Measurements from ENCODE around the gene DEFB113. TPM values are rescaled to one million over a fixed set of nuclear protein-coding genes. Genes with fewer than 3 reads are reported as not detected.

The DEFB113 gene
- total RNA-seq, 1 donor from 2014 or later: not detected

DNA sequence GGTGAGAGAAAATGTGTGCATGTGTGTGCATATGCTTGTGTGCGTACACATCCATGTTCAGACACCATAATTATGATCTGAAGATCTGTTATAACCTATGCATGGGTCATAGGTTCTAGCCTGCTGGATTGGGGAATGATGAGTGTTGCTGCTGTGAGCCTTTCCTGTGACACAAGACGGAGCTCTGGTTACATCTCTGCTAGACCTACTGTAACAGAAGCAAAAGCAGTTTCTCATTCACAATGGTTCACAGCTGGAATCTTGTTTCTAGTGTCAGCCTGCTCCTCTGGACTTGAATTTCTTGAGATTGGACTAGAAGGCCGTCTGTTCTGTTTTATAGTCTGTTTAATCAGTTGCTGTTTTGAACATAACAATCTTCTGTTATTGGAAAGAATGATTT is 45.6 kb downstream of the DEFB113 start:
- no peak overlapping the region for H3K4me3 ChIP-seq (ENCODE audit: low read depth, low read length)
- no peak for TF ChIP-seq CTCF (conservative IDR thresholded peaks at IDR 0.05; ENCODE audit: low read depth, low read length)
- DNase-seq (ENCODE audit: low read depth): no peak

- H3K4me3 ChIP-seq (ENCODE audit: low read depth, low read length): no peak overlapping the region
- TF ChIP-seq CTCF (conservative IDR thresholded peaks at IDR 0.05; ENCODE audit: low read depth, low read length): no peak
- no peak for DNase-seq (ENCODE audit: low read depth)
These were observed 49.3 kb downstream of the DEFB113 start for GRCh38 chr6:49919935-49920644.

GRCh38 chr6:49919261-49919660 is 50.2 kb downstream of the DEFB113 start:
- DNase-seq (ENCODE audit: low read depth): no peak
- TF ChIP-seq CTCF (conservative IDR thresholded peaks at IDR 0.05; ENCODE audit: low read depth, low read length): no peak
- H3K4me3 ChIP-seq (ENCODE audit: low read depth, low read length): no peak overlapping the region

DNA sequence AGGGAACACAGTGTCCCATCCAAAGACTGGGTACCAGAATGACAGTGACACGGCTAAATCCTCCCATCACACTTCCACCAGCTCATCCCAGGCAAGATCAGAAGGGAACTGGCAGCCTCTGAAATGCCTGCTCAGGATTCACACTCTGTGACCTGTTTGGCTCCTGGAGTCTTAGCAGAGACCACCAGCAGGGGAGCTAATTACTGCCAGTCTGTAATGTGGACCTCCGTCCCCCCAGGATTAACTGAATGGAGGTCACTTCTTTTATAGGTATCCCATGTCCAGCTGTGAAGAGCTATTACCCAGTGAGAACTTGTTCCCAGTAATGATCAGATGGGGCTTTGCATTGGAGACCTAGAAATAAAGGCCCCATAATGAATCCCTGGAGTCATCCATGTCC is 50.6 kb downstream of the DEFB113 start:
- DNase-seq (ENCODE audit: low read depth): no peak
- TF ChIP-seq CTCF (conservative IDR thresholded peaks at IDR 0.05; ENCODE audit: low read depth, low read length): no peak
- H3K4me3 ChIP-seq (ENCODE audit: low read depth, low read length): no peak overlapping the region

Other genes starting within 250 kb of the DEFB113 start
- gene CRISP3, start 225.2 kb downstream of the DEFB113 start, total RNA-seq: not detected in 2 replicates
- not detected in 2 replicates for gene PGK2, start 182.3 kb downstream of the DEFB113 start, total RNA-seq
- not detected in 2 replicates for gene CRISP1, start 103.1 kb downstream of the DEFB113 start, total RNA-seq
- gene DEFB114, start 5.5 kb downstream of the DEFB113 start, total RNA-seq: not detected in 2 replicates
- gene DEFB110, start 52.4 kb upstream of the DEFB113 start, total RNA-seq: not detected in 2 replicates
- not detected in 2 replicates for gene DEFB112, start 80.3 kb upstream of the DEFB113 start, total RNA-seq

Data from epithelial cell of proximal tubule (primary cell).